Stimulated activated CD8-positive, alpha-beta memory T cell treated with anti-CD3 and anti-CD28 coated beads, Interleukin-15, amount 100 ng/mL, for 24 hours (primary cell): ENCODE results near the gene MPPE1.
"Not testable (repeated sequence)": the region's sequence is repeated elsewhere in the genome, so short reads cannot be mapped to it uniquely, and the experiment has no call there.

ENCODE experiments used
- DNase-seq: peaks from one replicate; pipeline ENCODE4 v3.0.0-alpha.2; 2020; ENCODE audit warnings: low read depth

MPPE1 gene

GRCh38 chr18:11857177-11857887 is 50.8 kb downstream of the MPPE1 start:
- no peak for DNase-seq

- not testable (repeated sequence) for DNase-seq
Measured at GRCh38 chr18:11854554-11854953, 53.6 kb downstream of the MPPE1 start.

DNA sequence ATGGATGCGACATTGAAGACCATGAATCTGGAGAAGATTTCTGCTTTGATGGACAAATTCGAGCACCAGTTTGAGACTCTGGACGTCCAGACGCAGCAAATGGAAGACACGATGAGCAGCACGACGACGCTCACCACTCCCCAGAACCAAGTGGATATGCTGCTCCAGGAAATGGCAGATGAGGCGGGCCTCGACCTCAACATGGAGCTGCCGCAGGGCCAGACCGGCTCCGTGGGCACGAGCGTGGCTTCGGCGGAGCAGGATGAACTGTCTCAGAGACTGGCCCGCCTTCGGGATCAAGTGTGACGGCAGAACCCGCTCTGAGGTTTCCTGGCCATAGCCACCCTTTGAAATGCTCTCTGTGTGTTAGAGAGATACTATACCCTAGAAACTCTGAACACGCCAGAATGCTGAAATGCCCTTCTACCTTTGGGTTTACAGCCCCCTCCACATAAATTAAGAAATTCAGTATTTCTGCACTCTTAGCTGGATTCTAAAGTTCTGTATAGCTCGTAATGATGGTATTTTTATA is 56.2 kb downstream of the MPPE1 start:
- peak; percentile 4 for DNase-seq

GRCh38 chr18:11851146-11851805 is 56.8 kb downstream of the MPPE1 start, which contains the start of gene CHMP1B:
Gene CHMP1B, plus strand, starts transcription at chr18:11851413. Its CDS starts 99 bp downstream, at chr18:11851512.
- peak; percentile 97 for DNase-seq

DNA sequence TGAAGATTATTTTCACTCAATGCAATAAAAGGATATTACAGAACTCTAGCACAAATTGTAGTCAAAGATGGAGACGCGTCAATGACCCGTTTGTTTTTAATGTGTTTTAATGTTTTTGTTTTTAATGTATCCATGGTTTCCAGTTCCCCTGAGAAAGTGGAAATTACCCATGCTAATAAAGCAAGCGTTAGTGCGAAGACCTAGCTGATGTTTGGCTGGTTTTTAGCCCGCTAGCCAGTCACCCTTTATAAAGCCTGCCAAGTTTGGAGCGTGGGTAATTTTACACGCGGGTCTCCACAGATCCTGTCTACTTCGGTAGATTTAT is 57.3 kb downstream of the MPPE1 start:
- no peak for DNase-seq

DNA sequence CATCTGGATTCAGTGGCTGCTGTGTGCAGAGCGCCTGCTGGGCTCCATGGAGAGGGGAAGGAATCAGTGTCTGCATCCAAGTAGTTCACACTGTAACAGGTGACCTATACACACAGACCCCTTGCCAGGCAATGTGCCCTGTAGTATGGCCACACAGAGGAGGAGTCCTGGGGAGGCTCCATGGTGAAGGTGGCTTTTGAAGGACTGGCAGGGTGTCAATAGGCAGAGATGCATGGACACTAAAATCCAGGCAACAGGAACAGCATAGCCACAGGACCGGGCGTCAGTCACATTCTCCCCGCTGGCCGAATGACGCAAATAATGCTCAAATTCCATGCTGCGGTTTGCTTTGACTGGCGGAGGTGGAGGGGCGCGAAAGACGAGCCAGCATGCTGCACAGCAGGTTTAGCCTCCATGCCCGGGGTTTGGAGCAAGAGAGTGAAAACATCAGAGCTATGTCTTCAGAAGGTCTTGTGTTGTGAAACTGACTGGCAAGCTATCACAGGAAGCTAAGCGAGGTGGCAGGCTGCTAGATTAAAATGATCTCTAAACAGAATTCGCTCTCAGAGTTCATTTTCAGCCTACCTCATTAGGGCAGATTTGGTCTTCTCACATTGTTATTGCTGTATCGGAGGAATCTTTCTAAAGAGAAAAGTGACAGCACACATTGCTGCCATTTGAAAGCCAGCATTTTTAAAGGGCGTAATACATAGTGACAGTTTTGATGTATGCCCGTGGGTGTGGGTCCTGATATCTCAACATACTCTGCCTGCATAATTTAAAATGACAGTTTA is 58.1 kb downstream of the MPPE1 start:
- DNase-seq = peak; percentile 12

GRCh38 chr18:11849279-11849678 is 58.8 kb downstream of the MPPE1 start:
- no peak for DNase-seq

- no peak for DNase-seq
Measured at GRCh38 chr18:11847811-11848210, 60.3 kb downstream of the MPPE1 start.

DNA sequence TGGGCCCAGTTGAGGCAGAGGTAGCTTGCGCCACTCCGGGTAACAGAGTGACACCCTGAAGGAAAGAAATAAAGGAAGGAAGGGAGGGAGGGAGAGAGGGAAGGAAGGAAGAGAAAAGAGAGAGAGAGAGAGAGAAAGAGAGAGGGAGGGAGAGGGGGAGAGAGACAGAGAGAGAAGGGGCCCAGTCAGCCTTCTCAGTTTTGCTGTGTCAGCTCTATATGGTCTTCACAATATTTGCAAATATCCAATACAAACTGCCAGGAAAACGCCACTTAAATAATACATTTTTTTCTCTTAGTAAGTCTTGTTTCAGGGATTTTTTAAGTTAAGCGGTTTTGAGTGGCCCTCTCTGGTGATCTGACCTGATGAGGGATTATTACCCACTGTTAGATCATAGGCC is 62.5 kb downstream of the MPPE1 start:
- no peak for DNase-seq

DNA sequence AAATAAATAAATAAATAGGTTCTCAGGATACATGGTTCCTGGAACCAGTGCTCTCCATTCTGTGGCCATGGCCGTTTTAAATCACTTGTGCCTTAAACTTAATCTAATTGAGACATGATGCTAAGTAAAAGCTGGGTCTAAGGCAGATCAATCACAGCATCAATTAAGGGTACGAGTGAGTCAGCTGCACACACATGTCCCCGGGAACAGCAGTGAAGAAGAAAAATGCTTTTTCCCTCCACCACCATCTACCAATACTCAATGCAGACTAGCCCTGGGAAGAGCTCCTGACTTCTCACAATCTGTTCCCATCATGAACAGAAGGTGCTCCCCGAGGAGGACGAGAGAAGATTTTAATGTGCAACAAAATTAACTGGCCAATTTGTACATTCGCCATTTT is 63.7 kb downstream of the MPPE1 start:
- no peak for DNase-seq

DNA sequence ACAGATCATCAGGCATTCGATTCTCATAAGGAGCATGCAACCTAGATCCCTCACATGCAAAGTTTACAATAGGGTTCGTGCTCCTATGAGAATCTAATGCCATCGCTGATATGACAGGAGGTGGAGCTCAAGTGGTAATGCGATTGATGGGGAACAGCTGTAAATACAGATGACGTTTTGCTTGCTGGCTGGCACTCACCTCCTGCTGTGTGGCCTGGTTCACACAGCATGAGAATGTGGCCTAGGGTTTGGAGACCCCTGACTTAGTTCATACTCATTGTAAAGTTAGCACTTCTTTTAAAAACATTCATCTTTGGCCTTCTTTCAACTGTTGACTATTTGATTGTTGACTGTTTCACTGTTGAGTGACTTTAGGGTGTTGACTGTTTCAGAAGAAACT is 65.6 kb downstream of the MPPE1 start:
- DNase-seq = no peak

DNA sequence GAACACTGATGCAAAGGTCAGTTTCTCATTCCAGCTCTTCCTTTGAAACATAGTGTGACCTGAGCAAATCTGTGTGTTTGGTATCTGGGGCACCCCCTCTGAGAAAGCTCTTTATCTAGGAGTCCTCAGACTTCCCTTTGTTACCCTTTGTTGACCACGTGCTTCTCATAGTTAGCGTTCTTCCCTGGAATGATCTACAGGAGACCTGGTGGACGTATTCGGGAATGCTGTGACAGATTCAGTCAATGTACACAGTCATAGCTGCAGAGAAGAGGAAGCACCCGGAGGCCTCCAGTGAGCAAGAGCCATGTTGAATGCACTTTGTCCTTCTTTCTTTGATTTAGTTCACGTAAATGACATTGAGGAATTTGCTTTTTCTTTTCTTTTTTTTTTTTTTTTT is 67.6 kb downstream of the MPPE1 start:
- DNase-seq = no peak

DNA sequence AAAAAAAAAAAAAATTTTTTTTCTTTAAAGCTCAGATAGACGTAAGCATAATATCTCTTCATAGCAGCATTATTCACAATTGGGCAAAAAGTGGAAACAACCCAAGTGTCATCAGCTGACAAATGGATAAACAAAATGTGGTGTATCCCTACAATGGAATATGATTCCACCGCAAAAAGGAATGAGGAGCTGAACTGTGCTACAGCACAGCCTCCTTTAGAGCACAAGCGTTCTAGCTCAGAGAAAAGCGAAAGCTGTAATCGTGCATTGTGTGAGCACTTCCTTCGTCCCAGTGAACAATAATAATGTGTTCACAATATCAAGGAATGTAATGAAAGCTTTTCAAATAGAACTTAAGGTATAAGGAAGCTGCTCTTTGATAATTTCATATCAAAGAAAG is 68.6 kb downstream of the MPPE1 start:
- DNase-seq = no peak

DNA sequence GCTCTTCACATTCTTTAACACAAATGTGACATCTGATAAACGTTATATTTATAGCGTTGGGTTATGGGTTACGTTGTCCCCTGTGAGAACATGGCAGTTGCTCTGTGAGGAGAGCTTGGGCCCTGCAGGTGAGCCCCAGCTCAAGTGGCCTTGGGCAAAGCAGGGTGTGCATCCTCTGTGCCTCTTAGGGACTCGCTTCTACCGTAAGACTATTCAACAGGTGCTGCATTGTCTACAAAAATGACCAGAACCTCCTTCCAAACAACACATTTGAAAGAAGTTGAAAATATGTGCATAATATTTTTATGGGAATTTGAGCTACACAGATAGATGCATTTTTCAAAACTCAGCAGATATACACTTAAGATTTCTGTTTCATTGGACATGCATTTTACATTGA is 73.3 kb downstream of the MPPE1 start:
- no peak for DNase-seq
